HFF-Myc (cell line): ENCODE measurements around the gene AADAT.

ENCODE experiments used
- DNase-seq: peaks from one replicate; pipeline ENCODE4 v3.0.0-alpha.2; 2011; ENCODE audit warnings: low read depth; ENCODE audit errors: extremely low read depth
- H3K4me3 ChIP-seq: replicated peaks from 2 replicates; pipeline ENCODE4 v1.5.1; 2011; ENCODE audit warnings: low read depth, mild to moderate bottlenecking, control low read depth, low read length
- TF ChIP-seq, protein P1 (sequence below): IDR thresholded peaks from 2 replicates; pipeline ENCODE4 v1.5.1; 2012; ENCODE audit warnings: mild to moderate bottlenecking, low read depth, low read length, control low read depth; ENCODE audit errors: missing control alignments

The AADAT gene

DNA sequence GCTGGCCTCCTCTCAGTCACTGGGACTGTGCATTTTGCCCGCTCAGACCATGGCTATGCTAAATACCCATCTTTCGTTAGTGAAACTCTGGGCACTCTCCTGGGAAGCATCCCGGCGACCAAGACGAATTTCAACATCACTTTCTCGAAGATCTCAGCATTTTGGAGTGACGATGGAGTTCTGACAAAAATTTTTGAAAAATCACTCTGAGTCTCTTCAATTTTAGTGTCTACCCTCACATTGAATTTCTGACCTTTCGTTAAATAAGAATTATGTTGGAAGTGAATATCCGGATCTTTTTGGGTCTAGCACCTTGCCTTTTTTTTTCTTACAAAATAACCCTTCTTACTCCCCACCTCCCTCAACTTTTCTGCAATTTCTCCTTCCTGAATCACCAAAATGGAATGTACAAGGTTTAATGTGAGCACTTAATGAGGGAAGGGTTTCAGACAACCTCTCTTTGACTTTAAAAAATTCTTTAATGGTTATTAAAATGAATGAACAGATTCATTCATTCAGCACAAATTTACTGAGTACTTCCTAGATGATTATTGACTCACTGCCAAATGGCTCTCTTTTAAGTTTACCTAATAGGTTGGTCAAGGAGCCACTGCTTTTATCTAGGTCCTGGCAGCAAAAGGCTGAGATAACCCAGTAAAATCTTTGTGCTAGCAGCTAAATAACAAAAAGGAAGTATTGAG is 746 bp upstream of the AADAT start:
- no peak for DNase-seq
- H3K4me3 ChIP-seq, result peak overlapping the region; percentile 87
- TF ChIP-seq, protein P1, sequence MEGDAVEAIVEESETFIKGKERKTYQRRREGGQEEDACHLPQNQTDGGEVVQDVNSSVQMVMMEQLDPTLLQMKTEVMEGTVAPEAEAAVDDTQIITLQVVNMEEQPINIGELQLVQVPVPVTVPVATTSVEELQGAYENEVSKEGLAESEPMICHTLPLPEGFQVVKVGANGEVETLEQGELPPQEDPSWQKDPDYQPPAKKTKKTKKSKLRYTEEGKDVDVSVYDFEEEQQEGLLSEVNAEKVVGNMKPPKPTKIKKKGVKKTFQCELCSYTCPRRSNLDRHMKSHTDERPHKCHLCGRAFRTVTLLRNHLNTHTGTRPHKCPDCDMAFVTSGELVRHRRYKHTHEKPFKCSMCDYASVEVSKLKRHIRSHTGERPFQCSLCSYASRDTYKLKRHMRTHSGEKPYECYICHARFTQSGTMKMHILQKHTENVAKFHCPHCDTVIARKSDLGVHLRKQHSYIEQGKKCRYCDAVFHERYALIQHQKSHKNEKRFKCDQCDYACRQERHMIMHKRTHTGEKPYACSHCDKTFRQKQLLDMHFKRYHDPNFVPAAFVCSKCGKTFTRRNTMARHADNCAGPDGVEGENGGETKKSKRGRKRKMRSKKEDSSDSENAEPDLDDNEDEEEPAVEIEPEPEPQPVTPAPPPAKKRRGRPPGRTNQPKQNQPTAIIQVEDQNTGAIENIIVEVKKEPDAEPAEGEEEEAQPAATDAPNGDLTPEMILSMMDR, result no peak

DNA sequence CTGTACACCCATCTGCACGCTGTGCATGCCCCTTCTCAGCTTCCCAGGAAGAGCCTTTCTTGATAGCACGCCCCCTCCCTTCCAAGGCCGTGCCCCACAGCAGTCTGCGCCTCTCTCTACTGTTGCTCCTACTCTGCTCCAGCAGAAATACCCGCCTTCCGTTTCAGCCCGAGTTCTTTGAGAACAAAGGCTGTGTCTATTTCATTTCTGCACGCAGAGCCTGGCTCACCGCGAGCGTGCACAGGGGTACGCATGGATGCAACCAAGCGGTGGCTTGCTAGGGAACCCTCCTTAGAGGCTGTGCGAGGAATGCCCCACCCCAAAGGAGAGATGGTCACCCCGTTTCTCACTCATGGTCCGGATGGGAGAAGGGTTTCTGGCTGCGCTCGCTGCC is 485 bp downstream of the AADAT start:
- DNase-seq, result no peak
- H3K4me3 ChIP-seq, result peak overlapping the region; percentile 87
- TF ChIP-seq, protein P1, result peak; percentile 4

DNA sequence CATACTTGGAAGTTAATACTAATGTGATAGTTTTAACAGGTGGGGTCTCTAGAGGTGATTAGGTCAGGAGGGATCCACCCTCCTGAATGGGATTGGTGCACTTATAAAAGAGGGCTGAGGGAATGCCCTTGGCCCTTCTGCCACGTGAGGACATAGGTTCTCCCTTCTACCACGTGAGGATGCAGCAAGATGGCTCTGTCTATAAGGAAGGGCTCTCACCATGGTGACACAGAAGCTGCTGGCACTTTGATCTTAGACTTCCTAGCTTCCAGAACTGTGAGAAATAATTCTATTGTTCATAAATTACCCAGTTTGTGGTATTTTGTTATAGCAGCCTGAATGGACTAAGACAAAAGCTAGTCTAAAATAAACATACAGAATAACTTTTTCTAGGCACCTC is 1.0 kb downstream of the AADAT start:
- peak overlapping the region; percentile 87 for H3K4me3 ChIP-seq
- TF ChIP-seq, protein P1, result no peak
- no peak for DNase-seq

DNA sequence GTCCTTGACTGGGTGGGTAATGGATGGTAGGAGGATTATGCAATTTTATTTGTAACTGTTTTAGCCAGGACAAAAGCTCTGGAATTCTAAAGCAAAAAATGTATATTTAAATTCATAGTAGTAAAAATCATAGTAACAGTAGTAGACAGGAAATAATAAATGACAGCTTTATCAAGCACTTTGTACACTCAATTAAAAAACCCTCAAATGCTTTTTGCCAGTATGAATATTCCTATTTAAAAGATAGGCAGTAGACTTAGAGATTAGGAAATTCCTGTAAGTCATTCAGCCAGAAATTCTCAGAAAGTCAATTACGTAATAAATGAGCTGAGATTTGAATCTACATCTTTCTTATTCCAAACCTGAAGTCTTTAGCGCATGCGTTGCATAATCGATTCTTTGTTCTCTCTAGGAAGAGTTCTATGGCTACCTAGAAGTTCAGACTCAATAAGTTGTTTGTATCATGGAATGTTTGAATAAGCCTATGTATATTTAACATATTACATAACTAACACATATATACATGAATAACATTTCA is 2.5 kb downstream of the AADAT start:
- TF ChIP-seq, protein P1, result no peak
- H3K4me3 ChIP-seq, result no peak overlapping the region
- DNase-seq, result no peak

DNA sequence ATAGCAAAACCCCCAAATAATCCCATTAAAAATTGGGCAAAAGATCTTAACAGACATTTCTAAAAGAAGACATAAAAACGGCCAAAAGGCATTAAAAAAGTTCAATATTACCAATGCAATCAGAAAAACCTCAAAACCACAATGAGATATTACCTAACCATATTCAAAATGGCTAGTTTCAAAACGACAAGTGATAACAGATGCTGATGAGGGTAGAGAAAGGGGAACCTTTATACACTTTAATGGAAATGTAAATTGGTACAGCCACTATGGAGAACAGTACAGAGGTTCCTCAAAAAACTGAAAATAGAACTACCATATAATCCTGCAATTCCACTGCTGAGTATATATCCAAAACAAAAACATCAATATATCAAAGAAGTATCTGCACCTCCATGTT is 6.2 kb downstream of the AADAT start:
- TF ChIP-seq, protein P1, result no peak
- H3K4me3 ChIP-seq, result no peak overlapping the region
- no peak for DNase-seq

DNA sequence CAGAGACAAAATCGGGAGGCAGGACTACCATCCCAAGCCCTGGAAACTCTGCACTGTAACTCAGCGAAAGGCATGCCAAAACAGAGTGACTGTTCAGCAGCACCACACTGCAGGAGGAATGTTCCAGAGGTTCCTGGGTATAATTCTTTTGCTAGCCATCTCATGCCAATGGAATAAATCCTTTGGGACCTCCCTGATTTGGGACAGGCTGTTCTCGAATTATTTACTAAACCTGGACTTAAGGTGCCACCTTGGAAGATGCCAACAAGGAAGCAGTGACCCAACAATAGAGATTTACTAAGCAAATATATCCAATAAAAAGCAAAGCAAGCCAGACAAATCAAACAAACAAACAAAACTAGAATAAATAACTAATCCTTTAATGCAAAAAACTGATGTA is 9.3 kb downstream of the AADAT start:
- H3K4me3 ChIP-seq, result no peak overlapping the region
- no peak for DNase-seq
- TF ChIP-seq, protein P1, result no peak

DNA sequence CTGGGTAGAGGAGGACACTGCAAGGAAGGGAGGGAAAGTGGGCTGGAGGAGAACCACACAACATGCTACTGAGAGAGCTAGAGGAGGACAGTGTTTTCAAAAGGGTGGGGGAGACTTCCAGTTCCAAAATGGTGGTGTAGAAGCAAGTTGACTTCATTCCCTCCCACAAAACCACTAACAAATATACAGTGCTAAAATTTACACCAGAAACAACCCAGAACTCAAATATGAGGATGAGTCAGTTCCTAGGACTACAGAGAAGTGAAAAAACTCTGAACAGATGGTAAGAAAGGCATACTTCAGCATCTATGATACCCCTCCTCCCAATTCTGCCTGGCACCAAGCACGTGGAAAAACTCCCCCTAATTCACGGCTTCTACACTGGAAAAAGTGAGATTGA is 9.8 kb downstream of the AADAT start:
- no peak overlapping the region for H3K4me3 ChIP-seq
- no peak for DNase-seq
- TF ChIP-seq, protein P1, result no peak
